Measurements from ENCODE around the gene C1orf53.
"Not testable (repeated sequence)": the region's sequence is repeated elsewhere in the genome, so short reads cannot be mapped to it uniquely, and the experiment has no call there.

Gene C1orf53

DNA sequence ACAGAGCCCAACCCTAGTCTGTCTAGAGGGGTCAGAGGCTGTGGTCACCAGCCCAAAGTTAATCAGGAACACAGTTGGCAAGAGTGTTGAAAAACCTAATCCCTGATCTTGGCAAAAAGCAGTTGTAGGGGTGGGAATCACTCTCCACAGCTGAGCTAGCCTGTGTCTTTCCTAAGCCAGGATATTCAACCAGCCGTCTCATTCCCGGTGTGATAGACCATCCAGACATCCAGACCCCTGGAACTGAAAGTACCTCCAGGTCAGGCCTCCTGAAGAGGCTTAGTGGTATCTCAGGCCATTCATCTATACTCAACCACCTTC, 19.6 kb downstream of the C1orf53 start:
- no peak for DNase-seq

DNA sequence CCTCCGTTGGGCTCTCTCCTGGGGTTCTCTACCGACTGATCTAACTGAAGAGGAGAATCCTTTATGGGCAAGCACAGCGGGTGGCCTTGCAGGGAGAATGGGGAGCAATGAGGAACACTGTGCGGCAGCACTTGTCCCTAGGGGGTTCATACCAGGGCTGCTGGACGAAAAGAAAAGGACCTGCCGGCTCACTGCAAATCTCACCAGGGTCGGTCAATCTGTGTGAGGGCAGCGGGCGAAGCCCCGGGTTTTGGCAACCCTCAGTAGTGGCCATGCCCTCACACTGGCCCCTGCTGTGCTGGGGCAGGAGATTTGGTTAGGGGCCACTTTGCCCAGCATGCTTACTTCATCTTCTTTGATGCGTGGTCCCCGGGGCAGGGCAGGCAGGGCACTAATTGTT, 20.6 kb downstream of the C1orf53 start:
- DNase-seq: no peak

DNA sequence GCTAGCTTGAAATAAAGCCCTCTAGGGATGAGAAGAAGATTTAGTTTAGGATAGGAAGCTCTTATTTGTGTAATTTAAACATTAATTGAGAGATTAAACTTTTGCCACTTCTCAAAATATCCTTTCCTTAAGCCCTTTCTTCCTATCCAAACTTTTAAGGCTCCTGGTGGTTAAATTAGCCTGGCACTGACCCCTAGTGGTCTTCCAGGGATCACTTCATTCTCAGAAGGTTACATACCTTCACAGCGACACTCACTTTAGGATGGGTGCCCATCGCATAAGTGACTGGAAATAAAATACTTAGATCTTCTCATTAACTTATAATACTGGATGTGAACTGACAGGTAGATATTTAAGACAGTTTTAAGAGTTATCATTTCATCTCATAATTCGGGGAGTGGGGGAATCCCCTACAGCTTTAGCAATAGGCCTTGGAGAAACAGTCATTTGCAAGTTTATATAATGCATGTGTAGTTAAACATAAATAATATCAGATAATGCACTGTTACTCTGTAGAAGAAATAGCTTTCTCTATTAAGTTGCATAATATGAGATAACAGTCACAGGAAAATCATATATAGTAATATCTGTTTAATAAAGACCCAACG, 22.2 kb downstream of the C1orf53 start:
- DNase-seq: peak; percentile 56

DNA sequence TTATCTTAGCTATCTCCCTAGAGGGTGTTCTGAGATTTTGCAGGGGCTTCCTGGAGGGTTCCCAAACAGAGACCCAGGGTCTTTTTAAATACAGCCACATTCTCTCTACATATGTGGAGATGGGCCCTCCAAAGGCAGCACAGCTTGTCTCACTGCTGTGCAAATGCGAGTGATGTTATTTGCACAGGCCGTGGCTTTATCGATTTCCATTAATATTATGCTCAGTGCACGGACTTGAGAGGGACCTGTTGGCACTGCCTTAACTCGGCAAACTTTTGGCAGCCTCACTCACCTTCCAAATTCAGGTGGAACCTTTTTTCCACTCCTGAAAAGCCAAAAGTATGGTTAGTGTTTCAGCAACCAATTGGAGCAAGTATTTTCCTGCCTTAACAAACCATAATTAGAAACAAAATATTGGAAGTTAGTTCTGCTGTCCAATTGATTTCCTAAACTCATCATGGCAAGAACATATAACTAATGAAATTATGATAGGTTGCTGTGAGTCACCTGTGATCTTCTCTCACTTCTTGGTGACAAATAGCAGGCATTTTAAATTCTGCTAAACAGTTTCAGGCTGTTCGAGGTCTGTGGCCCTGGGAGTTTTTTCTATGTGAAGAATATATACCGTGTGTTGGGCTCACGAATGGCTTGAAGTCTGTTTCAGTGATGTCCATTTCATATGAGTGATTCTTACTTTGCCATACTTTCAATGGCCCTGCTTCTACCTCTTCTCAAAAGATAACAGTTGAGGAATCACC, 25.7 kb downstream of the C1orf53 start:
- DNase-seq: no peak

DNA sequence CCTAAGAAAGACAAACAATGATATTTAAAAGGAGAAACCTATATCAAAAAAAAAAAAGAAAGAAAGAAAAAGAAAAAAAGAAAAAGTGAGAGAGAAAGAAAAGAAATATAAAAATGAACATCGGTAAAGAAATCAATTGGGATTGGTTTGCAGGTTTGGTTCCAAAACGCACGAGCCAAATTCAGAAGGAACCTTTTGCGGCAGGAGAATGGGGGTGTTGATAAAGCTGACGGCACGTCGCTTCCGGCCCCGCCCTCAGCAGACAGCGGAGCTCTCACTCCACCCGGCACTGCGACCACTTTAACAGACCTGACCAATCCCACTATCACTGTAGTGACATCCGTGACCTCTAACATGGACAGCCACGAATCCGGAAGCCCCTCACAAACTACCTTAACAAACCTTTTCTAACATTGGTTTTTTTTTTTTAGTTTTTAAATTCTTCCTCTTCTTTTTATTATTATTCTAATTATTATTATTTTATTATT, 26.5 kb downstream of the C1orf53 start:
- DNase-seq: no peak

DNA sequence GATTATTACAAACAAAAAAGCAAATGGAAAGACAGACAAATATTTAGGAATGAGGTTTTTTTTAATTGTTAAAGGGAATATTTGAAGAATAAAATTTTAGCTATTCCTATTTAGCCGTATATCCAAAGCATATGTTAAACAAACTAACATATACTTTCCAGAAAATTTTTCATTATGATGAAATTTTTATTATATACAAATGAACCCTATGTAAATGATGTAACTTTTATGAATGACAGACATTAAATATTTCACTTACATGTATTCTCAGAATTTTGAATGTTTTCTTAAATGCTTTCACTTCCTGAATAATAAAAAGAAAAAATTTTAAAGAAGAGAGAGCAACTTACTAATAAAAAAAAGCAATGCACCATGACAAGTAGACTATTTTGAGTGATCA, 30.6 kb downstream of the C1orf53 start:
- DNase-seq: no peak

DNA sequence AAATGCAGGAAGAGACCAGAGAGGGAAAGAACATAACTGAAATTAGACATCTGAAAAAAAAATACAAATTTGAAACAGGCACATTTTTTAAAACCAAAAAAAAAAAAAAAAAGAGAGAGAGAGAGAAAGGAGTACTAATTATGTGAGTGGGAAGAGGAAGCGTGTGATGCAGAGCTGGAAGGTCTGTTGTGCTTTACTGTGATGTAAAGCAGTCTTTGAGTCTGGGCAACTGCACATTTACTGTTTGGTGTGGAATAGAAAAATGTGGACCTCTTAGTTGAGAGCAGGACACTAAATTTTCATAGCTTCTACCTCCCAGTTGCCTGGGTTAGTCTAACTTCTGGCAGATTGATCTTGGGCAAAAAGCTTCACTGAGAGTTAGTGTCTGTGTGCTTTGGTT, 31.2 kb downstream of the C1orf53 start:
- no peak for DNase-seq

DNA sequence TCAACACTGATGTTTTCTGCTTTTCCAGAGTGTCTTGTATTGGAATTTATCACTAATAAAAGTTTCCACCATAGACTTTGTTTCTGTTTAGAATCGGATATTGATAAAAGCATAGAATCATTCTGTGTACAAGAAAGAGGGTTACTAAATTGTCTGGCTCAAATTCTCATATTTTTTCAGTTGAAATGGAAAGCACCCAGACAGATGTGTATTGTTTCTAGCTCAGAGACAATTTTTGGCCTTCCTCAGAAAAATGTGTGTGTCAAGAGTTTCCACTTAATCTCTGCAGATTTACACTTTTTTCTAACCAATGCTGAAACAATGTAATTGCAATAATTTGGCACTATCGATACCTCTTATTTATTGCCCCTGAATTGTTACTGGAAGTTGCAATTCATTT, 35.0 kb downstream of the C1orf53 start:
- no peak for DNase-seq

DNA sequence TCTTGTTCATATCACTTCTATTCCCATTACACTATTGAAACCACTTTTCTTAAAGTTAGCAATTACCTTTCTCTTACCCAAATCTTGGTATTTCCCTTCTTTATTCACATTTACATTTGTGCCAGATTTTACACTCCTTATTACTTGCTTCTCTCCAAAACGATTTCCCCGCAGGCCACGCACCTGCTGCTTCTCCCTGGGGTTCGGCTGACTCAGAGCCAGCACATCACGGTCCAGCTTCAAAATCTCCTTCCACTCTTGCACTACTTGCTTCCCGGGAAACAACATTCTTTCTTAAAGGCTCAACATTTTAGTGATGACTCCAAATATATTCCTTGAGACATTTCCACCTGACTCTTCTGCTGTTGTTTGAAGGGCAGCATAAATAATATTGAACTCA, 35.5 kb downstream of the C1orf53 start:
- DNase-seq: peak; percentile 9

DNA sequence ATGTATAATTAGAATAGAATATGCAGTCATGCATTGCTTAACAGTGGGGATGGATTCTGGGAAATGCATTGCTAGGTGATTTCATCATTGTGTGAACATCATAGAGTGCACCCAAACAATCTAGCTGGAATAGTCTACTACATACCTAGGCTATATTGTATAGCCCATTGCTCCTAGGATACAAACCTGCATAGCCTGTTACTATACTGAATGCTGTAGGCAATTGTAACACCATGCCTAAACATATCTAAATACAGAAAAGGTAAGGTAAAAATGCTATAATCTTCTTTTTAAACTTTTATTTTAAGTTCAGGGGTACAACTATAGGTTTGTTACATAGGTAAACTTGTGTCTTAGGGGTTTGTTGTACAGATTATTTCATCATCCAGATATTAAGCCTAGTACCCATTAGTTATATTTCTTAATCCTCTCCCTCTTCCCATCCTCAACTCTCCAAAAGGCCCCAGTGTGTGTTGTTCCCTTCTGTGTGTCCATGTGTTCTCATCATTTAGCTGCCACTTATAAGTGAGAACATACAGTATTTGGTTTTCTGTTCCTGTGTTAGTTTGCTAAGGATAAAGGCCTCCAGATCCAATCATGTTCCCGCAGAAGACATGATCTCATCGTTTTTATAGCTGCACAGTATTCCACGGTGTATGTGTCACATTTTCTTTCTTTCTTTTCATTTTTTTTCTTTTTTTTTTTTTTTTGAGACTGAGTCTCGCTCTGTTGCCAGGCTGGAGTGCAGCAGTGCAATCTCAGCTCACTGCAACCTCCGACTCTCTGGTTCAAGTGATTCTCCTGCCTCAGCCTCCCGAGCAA, 36.9 kb downstream of the C1orf53 start:
- peak; percentile 84 for DNase-seq

DNA sequence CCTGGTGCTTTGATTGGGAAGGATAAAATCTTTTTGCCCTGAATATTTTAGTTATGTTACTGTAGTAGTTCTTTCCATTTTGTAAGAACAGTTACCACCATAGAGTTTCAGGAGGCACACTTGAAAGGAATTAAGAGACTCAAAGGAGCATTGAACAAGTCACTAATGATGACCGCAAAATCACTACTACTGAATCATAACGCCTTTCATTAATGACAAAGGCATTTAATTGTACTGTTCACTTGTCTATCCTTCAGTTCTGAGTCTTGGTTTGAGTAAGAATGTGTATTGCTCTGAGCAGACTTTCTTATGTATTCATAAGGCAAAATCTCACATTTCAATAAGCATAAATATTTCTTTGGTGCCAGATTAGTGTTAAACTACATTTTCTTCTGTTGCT, 39.6 kb downstream of the C1orf53 start:
- DNase-seq: no peak

DNA sequence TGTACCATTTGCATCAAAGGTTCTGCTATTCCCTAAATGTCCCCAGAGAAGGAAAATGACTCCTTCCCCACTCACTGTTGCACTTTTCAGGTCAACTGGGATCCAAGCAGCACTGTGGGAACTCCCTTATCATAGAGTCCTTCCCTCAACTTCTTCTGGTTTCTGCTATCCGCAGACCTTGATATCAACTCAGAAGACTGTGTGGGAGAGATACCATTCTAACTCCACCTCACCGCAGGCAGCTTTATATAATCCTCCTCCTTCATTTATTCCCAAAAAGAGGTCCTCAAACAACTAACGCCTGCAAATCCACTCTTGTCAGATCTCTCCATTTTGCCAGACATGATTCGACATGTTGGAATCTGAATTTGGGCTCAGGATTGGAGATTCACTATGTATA, 42.1 kb downstream of the C1orf53 start:
- no peak for DNase-seq

DNA sequence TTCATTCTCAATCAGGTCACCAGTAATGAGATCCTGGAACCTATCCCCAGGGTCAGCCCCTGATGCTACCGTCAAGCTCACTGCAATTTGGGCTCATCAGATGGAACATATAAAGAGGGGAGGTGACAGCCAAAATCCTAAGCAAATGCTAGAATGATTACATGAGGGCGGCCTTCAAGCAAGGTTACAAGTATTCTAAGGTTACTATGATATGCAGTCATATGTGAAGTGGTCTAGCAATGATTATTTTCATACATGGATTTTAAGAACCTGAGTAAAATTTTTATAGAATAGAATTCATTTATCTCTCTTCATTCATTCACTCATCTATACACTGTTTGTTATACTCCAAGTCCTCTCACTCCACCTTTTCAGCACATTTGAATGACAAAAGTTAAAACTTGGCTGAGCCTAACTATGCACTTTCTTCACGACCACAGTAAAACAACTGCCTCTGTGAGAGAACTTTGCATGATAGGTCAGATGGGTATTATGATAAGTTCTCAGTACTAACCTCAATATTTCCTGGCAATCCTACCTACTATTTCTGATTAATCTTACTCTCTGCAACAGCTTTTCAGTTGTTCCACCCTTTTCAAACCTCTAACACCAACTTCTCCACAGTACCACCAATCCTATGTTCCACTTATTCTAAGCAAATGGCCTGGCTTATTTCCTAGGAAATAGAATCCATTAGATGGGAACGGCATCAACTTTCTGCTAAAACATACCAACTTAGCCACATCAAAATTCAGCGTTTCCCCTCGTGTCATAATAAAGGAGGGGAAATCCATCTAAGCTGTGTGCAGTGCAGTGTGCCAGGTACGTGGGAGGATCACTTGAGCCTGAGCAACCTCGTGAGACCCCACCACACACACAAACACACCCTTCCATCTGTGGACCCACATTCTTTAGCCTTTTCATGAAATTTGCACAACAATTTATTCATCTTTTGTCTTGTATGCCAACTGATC, 46.8 kb downstream of the C1orf53 start:
- no peak for DNase-seq

DNA sequence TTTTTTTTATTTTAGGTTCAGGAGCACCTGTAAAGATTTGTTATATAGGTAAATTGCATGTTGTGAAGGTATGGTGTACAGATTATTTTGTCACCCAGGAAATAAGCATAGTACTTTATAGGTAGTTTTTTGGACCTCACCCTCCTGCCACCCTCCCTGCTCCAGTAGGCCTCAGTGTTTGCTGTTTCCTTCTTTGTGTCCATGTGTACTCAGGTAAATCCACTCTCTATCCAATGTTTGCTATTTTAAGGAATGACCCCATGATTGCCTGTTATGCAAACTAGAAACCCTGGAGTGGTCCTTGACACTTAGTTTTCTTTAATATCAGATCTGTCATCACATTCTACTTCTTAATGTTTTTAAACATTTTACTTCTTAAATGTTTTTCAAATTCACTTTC, 48.7 kb downstream of the C1orf53 start:
- no peak for DNase-seq

DNA sequence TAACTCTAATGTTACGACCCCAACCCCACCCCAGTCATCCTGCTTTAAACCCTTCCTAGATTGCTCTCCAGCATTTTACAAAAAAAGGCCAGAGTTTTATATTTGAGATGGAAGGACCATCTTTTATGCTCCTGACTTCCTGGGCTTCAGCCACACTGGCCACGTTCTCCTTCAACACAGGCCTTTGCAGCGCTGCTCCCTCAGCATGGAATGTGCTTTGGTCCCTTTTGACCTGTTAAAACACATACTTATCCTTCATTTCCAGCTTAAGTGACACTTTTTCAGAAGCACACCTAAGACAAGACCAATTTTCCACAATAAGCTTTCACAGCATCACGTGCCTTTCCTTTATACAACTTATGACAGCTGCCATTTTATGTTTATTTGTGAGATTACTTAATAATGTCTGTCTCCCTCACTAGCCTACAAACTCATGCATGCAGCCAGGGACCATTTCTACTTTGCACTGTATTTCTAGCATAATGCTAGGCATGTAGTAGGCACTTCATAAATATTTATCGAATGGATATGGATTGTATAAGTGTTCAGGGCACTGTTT, 49.3 kb downstream of the C1orf53 start:
- no peak for DNase-seq

DNA sequence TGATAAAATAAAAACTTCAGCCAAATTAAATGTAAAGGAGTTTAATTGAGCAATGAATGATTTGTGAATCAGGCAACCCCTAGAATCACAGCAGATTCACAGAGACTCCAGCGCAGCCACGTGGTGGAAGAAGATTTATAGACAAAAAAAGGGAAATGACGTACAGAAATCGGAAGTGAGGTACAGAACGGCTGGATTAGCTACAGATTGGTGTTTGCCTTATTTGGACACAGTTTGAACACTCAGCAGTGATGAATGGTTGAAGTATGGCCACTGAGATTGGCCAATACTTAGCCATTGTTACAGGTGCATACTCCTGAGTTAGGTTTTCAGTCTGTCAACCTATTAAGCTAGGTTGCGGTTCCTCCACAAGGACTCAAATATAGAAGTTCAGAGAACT, 51.0 kb downstream of the C1orf53 start:
- not testable (repeated sequence) for DNase-seq

DNA sequence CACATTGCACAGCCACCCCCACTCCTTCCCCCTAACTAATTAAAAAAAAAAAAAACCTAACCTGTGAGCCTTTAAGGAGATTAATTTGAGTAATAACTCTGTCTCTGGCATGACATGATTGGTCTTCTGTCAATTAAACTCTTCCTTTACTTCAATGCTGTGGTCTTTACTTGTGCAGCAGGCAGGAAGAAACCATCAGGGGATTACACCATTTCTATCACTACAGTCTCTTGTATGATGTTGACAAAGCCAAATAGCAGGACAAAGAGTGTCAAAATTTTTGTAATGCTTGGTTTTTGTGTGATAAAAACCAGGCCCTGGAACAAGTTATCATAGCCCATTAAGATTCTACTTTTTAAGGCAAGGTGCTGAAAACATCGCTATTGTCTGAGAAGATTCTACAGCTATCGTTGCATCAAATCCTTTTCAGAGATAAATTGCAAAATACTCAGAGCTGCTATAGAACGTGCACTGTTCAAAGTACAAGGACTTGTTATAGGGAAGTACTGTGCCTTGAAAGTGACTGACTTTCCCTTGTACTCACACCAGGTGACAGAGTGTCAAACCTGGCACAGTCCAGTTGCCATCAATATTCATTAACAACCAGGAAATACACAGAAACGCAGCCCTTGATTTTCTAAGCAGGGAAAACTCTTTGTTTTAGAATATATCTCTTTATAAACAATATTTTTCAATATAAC, 52.4 kb downstream of the C1orf53 start:
- no peak for DNase-seq

DNA sequence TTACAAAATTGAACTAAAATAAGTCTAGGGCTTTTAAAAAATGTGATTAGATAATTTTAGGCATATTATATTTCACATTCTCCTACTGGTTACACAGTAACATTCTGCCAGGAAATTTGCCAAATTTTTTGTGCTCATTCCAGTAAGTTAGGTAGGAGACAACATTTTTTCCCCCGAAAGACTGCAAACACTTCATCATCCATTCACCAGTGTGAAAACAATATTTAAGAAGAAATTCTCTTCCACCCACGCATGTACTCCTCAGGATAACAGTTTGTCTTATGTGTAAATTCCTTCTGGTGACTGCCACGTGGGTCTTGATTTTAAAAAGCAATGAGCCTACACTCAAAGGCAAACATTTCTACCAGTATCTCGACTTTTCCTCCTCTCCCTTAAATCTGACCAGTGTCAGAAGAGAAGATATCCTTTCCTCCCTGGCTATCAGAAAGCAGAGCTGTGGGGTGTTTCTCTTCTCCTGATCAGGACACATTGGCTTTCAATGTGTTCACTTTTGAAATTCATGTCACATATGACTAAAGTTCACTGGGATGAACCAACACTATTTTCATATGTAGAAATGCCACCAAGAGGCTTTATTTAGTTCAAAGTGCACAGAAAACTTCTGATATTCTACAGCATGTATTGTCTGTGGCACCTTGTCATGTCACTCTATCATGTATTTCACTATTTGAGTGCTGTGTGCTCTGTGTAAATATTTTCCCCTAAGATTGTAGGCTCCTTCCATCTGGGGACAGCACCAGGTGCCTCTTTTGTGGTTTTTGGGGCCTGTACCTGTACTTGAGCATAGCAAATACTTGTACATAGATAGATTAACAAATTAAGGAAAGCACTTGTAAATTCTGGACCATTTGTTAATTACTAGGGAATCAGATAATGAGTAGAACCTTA, 53.3 kb downstream of the C1orf53 start:
- peak; percentile 85 for DNase-seq

Measured in fibroblast of upper back skin (primary cell).